ENCODE measurements around the gene PCGF6.
A peak's percentile ranks its signal among the peaks of the same experiment; 100 is the strongest.
"Not testable (repeated sequence)": the region's sequence is repeated elsewhere in the genome, so short reads cannot be mapped to it uniquely, and the experiment has no call there.

The PCGF6 gene

GRCh38 chr10:103265717-103266329, 85.1 kb downstream of the PCGF6 start:
- ChIA-PET POLR2A (no interaction called here), CTCF (no interaction called here)
- no peak for TF ChIP-seq CTCF (IDR thresholded peaks at IDR 0.05; ENCODE audit: control extremely low read depth, extremely low read depth, low read depth, missing control alignments)
- peak; percentile 45 for DNase-seq (ENCODE audit: extremely low spot score)

- ChIA-PET CTCF (no interaction called here), POLR2A (no interaction called here)
- DNase-seq (ENCODE audit: extremely low spot score), result no peak
These were observed 88.7 kb downstream of the PCGF6 start for GRCh38 chr10:103262229-103262628.

GRCh38 chr10:103259989-103260388, 91.0 kb downstream of the PCGF6 start:
- DNase-seq (ENCODE audit: extremely low spot score), result no peak
- POLR2A ChIA-PET, result no interaction called here
- CTCF ChIA-PET, result interaction anchor here (0.8 kb wide), 1 partner anchor 8 kb away, joined by 3 read pairs; no protein-coding TSS in a partner anchor
- TF ChIP-seq CTCF (IDR thresholded peaks at IDR 0.05; ENCODE audit: control extremely low read depth, extremely low read depth, low read depth, missing control alignments), result no peak

More at GRCh38 chr10:103262229-103262628, 88.7 kb downstream of the PCGF6 start:
- no peak for TF ChIP-seq CTCF (IDR thresholded peaks at IDR 0.05; ENCODE audit: control extremely low read depth, extremely low read depth, low read depth, missing control alignments)

GRCh38 chr10:103258928-103259327, 92.0 kb downstream of the PCGF6 start:
- CTCF ChIA-PET, result interaction anchor here (1.2 kb wide), 1 partner anchor 14 kb away, joined by 3 read pairs; no protein-coding TSS in a partner anchor
- POLR2A ChIA-PET; DNase-seq (ENCODE audit: extremely low spot score): not testable (repeated sequence)

- ChIA-PET POLR2A (no interaction called here), CTCF (no interaction called here)
- DNase-seq (ENCODE audit: extremely low spot score), result no peak
- TF ChIP-seq CTCF (IDR thresholded peaks at IDR 0.05; ENCODE audit: control extremely low read depth, extremely low read depth, low read depth, missing control alignments), result no peak
These were observed 93.1 kb downstream of the PCGF6 start for GRCh38 chr10:103257812-103258211.

- ChIA-PET CTCF (interaction anchor here (1.1 to 1.4 kb wide), 2 partner anchors 9 to 24 kb away, joined by 3 read pairs; no protein-coding TSS in a partner anchor), POLR2A (no interaction called here)
- DNase-seq (ENCODE audit: extremely low spot score), result no peak
- no peak for TF ChIP-seq CTCF (IDR thresholded peaks at IDR 0.05; ENCODE audit: control extremely low read depth, extremely low read depth, low read depth, missing control alignments)
These were observed 94.3 kb downstream of the PCGF6 start for GRCh38 chr10:103256613-103257012.

- CTCF ChIA-PET, result interaction anchor here (1.1 to 2.0 kb wide), 4 partner anchors 8 to 338 kb away, joined by 3 to 12 read pairs (median 4); no protein-coding TSS in a partner anchor
- no peak for DNase-seq (ENCODE audit: extremely low spot score)
- TF ChIP-seq CTCF (IDR thresholded peaks at IDR 0.05; ENCODE audit: control extremely low read depth, extremely low read depth, low read depth, missing control alignments), result no peak
- POLR2A ChIA-PET, result no interaction called here
These were observed 96.2 kb downstream of the PCGF6 start for GRCh38 chr10:103254538-103255325.

Data from GM10248 (cell line).